Osteoblast (primary cell): Measurements from ENCODE around the gene SORCS2. TPM values are rescaled to one million over a fixed set of nuclear protein-coding genes. Genes with fewer than 3 reads are reported as not detected.

Experiments
- DNase-seq: peaks from one replicate; pipeline ENCODE4 v3.0.0; 2011; ENCODE audit warnings: low spot score, mixed read lengths; ENCODE audit not compliant: insufficient read length; ENCODE audit errors: missing footprints
- H2AFZ ChIP-seq: 2 replicates; pipeline ENCODE4 v1.6.0; 2011; ENCODE audit warnings: mild to moderate bottlenecking, low read length
- H3K27ac ChIP-seq: 2 replicates; pipeline ENCODE4 v1.5.1; 2011; ENCODE audit warnings: mild to moderate bottlenecking, low read depth, low read length, moderate library complexity
- H3K27me3 ChIP-seq: 2 replicates; pipeline ENCODE4 v1.6.0; 2012; ENCODE audit warnings: mild to moderate bottlenecking, control low read depth, inconsistent platforms, low read length, moderate library complexity; ENCODE audit not compliant: insufficient read depth
- H3K36me3 ChIP-seq: 2 replicates; pipeline ENCODE4 v1.5.1; 2011; ENCODE audit warnings: mild to moderate bottlenecking, low read length, control low read depth, moderate library complexity; ENCODE audit not compliant: insufficient read depth
- H3K4me1 ChIP-seq: 2 replicates; pipeline ENCODE4 v1.5.1; 2011; ENCODE audit warnings: mild to moderate bottlenecking, low read length, control low read depth, moderate library complexity; ENCODE audit not compliant: insufficient read depth
- H3K4me2 ChIP-seq: 2 replicates; pipeline ENCODE4 v1.6.0; 2011; ENCODE audit warnings: mild to moderate bottlenecking, low read length; ENCODE audit not compliant: insufficient read depth
- H3K4me3 ChIP-seq: fragments of 200-600 bp; sonication (generic); 3 replicates; pipeline ENCODE4 v1.5.1; 2012; ENCODE audit warnings: mild to moderate bottlenecking, low read length, inconsistent platforms; ENCODE audit not compliant: insufficient read depth
- H3K79me2 ChIP-seq: 2 replicates; pipeline ENCODE4 v1.6.0; 2012; ENCODE audit warnings: mild to moderate bottlenecking, low read length, control low read depth, inconsistent platforms; ENCODE audit not compliant: insufficient read depth
- H3K9me3 ChIP-seq: 2 replicates; pipeline ENCODE4 v1.5.1; 2011; ENCODE audit warnings: low read depth, low read length, control low read depth
- H4K20me1 ChIP-seq: 2 replicates; pipeline ENCODE4 v1.6.0; 2012; ENCODE audit warnings: mild to moderate bottlenecking, low read length, control low read depth; ENCODE audit not compliant: insufficient read depth
- CTCF ChIP-seq: IDR thresholded peaks from 2 replicates; pipeline ENCODE4 v1.5.1; 2011; ENCODE audit warnings: mild to moderate bottlenecking, low read depth, low read length, moderate library complexity; ENCODE audit errors: extremely low read depth
- total RNA-seq: library from RNA; depleted of rRNA; stranded (reverse); fragments of >200 nt; gene quantifications from 2 replicates; pipeline ENCODE4 v1.2.3, GENCODE V29; 2012

The SORCS2 gene
- total RNA-seq, 1 donor, result 9.0 TPM

DNA sequence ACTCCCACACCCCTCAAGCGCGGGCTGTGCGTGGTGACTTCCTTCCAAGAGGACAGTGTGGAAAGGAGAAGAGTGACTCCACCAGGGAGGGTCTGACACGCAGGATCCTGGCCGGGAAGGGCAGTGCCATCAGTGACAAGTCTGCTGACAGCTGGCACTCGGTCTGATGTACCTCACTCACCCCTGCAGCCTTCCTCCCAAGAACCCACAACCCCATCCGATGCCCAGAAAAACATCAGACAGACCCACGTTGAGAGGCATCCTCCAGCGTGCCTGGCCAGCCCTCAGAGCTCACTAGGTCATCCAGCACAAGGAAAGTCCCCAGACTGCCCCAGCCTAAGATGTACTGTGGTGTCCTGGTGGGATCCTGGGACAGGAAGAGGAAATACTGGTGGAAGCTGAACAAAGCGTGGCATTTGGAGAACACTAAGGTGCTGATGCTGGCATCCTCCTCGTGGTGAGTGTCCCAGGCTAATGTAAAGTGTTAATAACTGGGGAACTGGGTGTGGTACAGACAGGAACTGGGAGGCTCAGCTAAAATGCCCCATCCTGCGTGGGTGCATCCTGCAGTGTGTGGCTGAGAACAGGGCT is 442.4 kb downstream of the SORCS2 start:
- DNase-seq, result peak; percentile 73
- Histone ChIP-seq H3K9me3 (peaks cover 3% of the 10 kb centered on the region), H3K4me3 (no peak overlapping the region), H3K27me3 (peaks cover 4% of the 10 kb centered on the region), H3K4me1 (peaks cover 19% of the 10 kb centered on the region), H3K4me2 (no peak overlapping the region), H2AFZ (no peak overlapping the region), H3K79me2 (no peaks in the 10 kb centered on the region), H3K27ac (no peak overlapping the region), H3K36me3 (no peaks in the 10 kb centered on the region), H4K20me1 (no peaks in the 10 kb centered on the region)
- TF ChIP-seq CTCF, result no peak

- peaks cover 4% of the 10 kb centered on the region for H3K27me3 ChIP-seq
- H2AFZ ChIP-seq, result no peak overlapping the region
- H3K4me2 ChIP-seq, result no peak overlapping the region
- no peak overlapping the region for H3K27ac ChIP-seq
- peaks cover 13% of the 10 kb centered on the region for H3K4me1 ChIP-seq
- no peak overlapping the region for H3K4me3 ChIP-seq
- no peaks in the 10 kb centered on the region for H4K20me1 ChIP-seq
- DNase-seq, result peak; percentile 57
- no peaks in the 10 kb centered on the region for H3K36me3 ChIP-seq
- H3K79me2 ChIP-seq, result no peaks in the 10 kb centered on the region
- H3K9me3 ChIP-seq, result no peaks in the 10 kb centered on the region
- TF ChIP-seq CTCF, result no peak
Measured at GRCh38 chr4:7635445-7636239, 443.3 kb downstream of the SORCS2 start.

DNA sequence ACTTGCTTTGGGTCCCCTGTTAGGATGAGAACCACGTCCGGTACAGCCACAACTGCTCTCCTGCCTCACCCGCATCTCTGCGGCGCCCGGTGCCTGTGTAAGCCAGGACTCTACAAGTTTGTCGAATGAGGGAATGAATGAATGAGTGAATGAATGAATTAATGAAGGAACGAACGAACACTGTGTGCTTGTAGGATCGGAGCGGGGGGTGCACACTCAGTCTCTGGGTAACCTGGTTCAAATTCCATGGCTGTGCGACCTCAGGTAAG is 443.8 kb downstream of the SORCS2 start:
- Histone ChIP-seq H3K36me3 (no peaks in the 10 kb centered on the region), H3K27ac (no peak overlapping the region), H3K79me2 (no peaks in the 10 kb centered on the region), H3K27me3 (peaks cover 4% of the 10 kb centered on the region), H2AFZ (no peak overlapping the region), H3K4me1 (peaks cover 7% of the 10 kb centered on the region), H3K9me3 (no peaks in the 10 kb centered on the region), H3K4me2 (no peak overlapping the region), H4K20me1 (no peaks in the 10 kb centered on the region), H3K4me3 (no peak overlapping the region)
- DNase-seq, result peak; percentile 14
- no peak for TF ChIP-seq CTCF

- Histone ChIP-seq H3K27ac (no peak overlapping the region), H3K36me3 (no peaks in the 10 kb centered on the region)
- TF ChIP-seq CTCF, result no peak
Measured at GRCh38 chr4:7637139-7637538, 444.8 kb downstream of the SORCS2 start.

More at GRCh38 chr4:7637139-7637538, 444.8 kb downstream of the SORCS2 start:
- no peak overlapping the region for H3K4me2 ChIP-seq
- H3K9me3 ChIP-seq, result no peaks in the 10 kb centered on the region
- H3K4me3 ChIP-seq, result no peak overlapping the region
- peaks cover 5% of the 10 kb centered on the region for H3K27me3 ChIP-seq
- H3K79me2 ChIP-seq, result no peaks in the 10 kb centered on the region
- H3K4me1 ChIP-seq, result no peaks in the 10 kb centered on the region
- H2AFZ ChIP-seq, result no peak overlapping the region
- DNase-seq, result peak; percentile 26
- H4K20me1 ChIP-seq, result no peaks in the 10 kb centered on the region
